Astrocyte (in vitro differentiated cells and primary cell): ENCODE results near the gene ARHGAP9. TPM values are rescaled to one million over a fixed set of nuclear protein-coding genes. Genes with fewer than 3 reads are reported as not detected.

Experiments
- DNase-seq: peaks from one replicate; pipeline ENCODE4 v3.0.0-alpha.2; 2010; ENCODE audit warnings: low read depth
- FAIRE-seq: peaks from 2 replicates; lab custom pipeline; 2011; peaks lifted over from hg19 to GRCh38; lab: Jason Lieb, UNC
- H2AFZ ChIP-seq: 2 replicates; pipeline ENCODE4 v1.6.0; 2012; ENCODE audit warnings: low read depth, low read length, inconsistent platforms
- H3K27ac ChIP-seq: 2 replicates; pipeline ENCODE4 v1.5.1; 2011; ENCODE audit warnings: low read depth, low read length, inconsistent platforms
- H3K27me3 ChIP-seq: 2 replicates; pipeline ENCODE4 v1.6.0; 2011; ENCODE audit warnings: low read length, inconsistent platforms; ENCODE audit not compliant: insufficient read depth
- H3K36me3 ChIP-seq: 2 replicates; pipeline ENCODE4 v1.5.1; 2011; ENCODE audit warnings: low read length, inconsistent platforms; ENCODE audit not compliant: insufficient read depth
- H3K4me1 ChIP-seq: 2 replicates; pipeline ENCODE4 v1.5.1; 2011; ENCODE audit warnings: low read length, inconsistent platforms; ENCODE audit not compliant: insufficient read depth
- H3K4me2 ChIP-seq: 2 replicates; pipeline ENCODE4 v1.6.0; 2012; ENCODE audit warnings: low read length, inconsistent platforms
- H3K4me3 ChIP-seq: 2 replicates; pipeline ENCODE4 v1.5.1; 2011; ENCODE audit warnings: low read depth, mild to moderate bottlenecking, low read length, inconsistent platforms; ENCODE audit not compliant: insufficient read depth
- H3K79me2 ChIP-seq: 2 replicates; pipeline ENCODE4 v1.6.0; 2012; ENCODE audit warnings: mild to moderate bottlenecking, low read length, inconsistent platforms; ENCODE audit not compliant: insufficient read depth
- H3K9ac ChIP-seq: 2 replicates; pipeline ENCODE4 v1.6.0; 2012; ENCODE audit warnings: mild to moderate bottlenecking, low read length, inconsistent platforms
- H3K9me3 ChIP-seq: 2 replicates; pipeline ENCODE4 v1.5.1; 2012; ENCODE audit warnings: low read depth, mild to moderate bottlenecking, low read length, inconsistent platforms; ENCODE audit not compliant: insufficient read depth
- H4K20me1 ChIP-seq: 2 replicates; pipeline ENCODE4 v1.6.0; 2012; ENCODE audit warnings: low read length, inconsistent platforms; ENCODE audit not compliant: insufficient read depth
- H3K27ac Mint-ChIP-seq: one replicate; pipeline ENCODE4 v1.8.0; 2021; ENCODE audit warnings: mild to moderate bottlenecking, mixed read lengths; ENCODE audit not compliant: unreplicated experiment
- H3K27me3 Mint-ChIP-seq: one replicate; pipeline ENCODE4 v1.8.0; 2021; ENCODE audit warnings: low read depth, mixed read lengths; ENCODE audit not compliant: unreplicated experiment
- H3K36me3 Mint-ChIP-seq: one replicate; pipeline ENCODE4 v1.8.0; 2021; ENCODE audit warnings: low read depth, mixed read lengths; ENCODE audit not compliant: unreplicated experiment
- H3K4me1 Mint-ChIP-seq: one replicate; pipeline ENCODE4 v1.8.0; 2021; ENCODE audit warnings: low read depth, mixed read lengths; ENCODE audit not compliant: unreplicated experiment
- H3K4me3 Mint-ChIP-seq: one replicate; pipeline ENCODE4 v1.8.0; 2021; ENCODE audit warnings: mild to moderate bottlenecking, moderate library complexity, mixed read lengths; ENCODE audit not compliant: unreplicated experiment
- H3K9me3 Mint-ChIP-seq: one replicate; pipeline ENCODE4 v1.8.0; 2021; ENCODE audit warnings: mild to moderate bottlenecking, mixed read lengths; ENCODE audit not compliant: unreplicated experiment
- CTCF ChIP-seq: IDR thresholded peaks from 2 replicates; pipeline ENCODE4 v1.5.1; 2011; ENCODE audit warnings: low read depth, mild to moderate bottlenecking, inconsistent platforms, low read length, moderate library complexity; ENCODE audit not compliant: insufficient read depth
- EZH2 ChIP-seq: IDR thresholded peaks from 2 replicates; pipeline ENCODE4 v1.6.1; 2012; ENCODE audit warnings: mild to moderate bottlenecking, low read length, inconsistent platforms; ENCODE audit not compliant: insufficient read depth
- total RNA-seq: library from RNA; stranded (reverse); gene quantifications from 2 replicates; pipeline ENCODE4 v1.2.1, GENCODE V29; 2021

The ARHGAP9 gene
- total RNA-seq, 1 donor from 2014 or later = 3.1 TPM

GRCh38 chr12:57470970-57471656 lies 8.6 kb downstream of the ARHGAP9 start:
- DNase-seq = no peak
- Mint-ChIP-seq H3K27ac (no peak overlapping the region), H3K36me3 (peaks cover 16% of the 10 kb centered on the region), H3K4me3 (no peak overlapping the region), H3K27me3 (peaks cover 74% of the 10 kb centered on the region), H3K9me3 (peaks cover 13% of the 10 kb centered on the region), H3K4me1 (no peaks in the 10 kb centered on the region)
- no peak for TF ChIP-seq CTCF
- no peak for FAIRE-seq
- no peak overlapping the region for H3K4me3 ChIP-seq
- no peaks in the 10 kb centered on the region for H3K79me2 ChIP-seq
- H3K27ac ChIP-seq = no peak overlapping the region
- H3K27me3 ChIP-seq = peaks cover 42% of the 10 kb centered on the region
- H3K4me1 ChIP-seq = peaks cover 7% of the 10 kb centered on the region
- no peak overlapping the region for H3K4me2 ChIP-seq
- no peak overlapping the region for H3K9ac ChIP-seq
- no peaks in the 10 kb centered on the region for H3K9me3 ChIP-seq
- H2AFZ ChIP-seq = no peak overlapping the region
- H3K36me3 ChIP-seq = no peaks in the 10 kb centered on the region
- no peaks in the 10 kb centered on the region for H4K20me1 ChIP-seq

- no peak for TF ChIP-seq CTCF
- TF ChIP-seq EZH2 = no peak
- H3K9me3 ChIP-seq = no peaks in the 10 kb centered on the region
- no peaks in the 10 kb centered on the region for H3K4me1 ChIP-seq
- H3K27ac ChIP-seq = no peak overlapping the region
- Mint-ChIP-seq H3K27ac (no peak overlapping the region), H3K4me3 (no peak overlapping the region), H3K36me3 (peaks cover 22% of the 10 kb centered on the region), H3K9me3 (peaks cover 13% of the 10 kb centered on the region), H3K4me1 (no peaks in the 10 kb centered on the region), H3K27me3 (peaks cover 77% of the 10 kb centered on the region)
- no peak overlapping the region for H3K4me3 ChIP-seq
- H4K20me1 ChIP-seq = no peaks in the 10 kb centered on the region
- FAIRE-seq (no peak), DNase-seq (no peak)
- H2AFZ ChIP-seq = no peak overlapping the region
- peaks cover 35% of the 10 kb centered on the region for H3K27me3 ChIP-seq
- H3K79me2 ChIP-seq = no peaks in the 10 kb centered on the region
- H3K4me2 ChIP-seq = no peak overlapping the region
- no peak overlapping the region for H3K9ac ChIP-seq
- no peaks in the 10 kb centered on the region for H3K36me3 ChIP-seq
Measured at GRCh38 chr12:57470286-57470969, 9.2 kb downstream of the ARHGAP9 start.
